ENCODE measurements around the gene SH2D4B. TPM values are rescaled to one million over a fixed set of nuclear protein-coding genes. Genes with fewer than 3 reads are reported as not detected.

SH2D4B gene
- total and polyA plus RNA-seq, 2 experiments from 2014 or later = not detected

DNA sequence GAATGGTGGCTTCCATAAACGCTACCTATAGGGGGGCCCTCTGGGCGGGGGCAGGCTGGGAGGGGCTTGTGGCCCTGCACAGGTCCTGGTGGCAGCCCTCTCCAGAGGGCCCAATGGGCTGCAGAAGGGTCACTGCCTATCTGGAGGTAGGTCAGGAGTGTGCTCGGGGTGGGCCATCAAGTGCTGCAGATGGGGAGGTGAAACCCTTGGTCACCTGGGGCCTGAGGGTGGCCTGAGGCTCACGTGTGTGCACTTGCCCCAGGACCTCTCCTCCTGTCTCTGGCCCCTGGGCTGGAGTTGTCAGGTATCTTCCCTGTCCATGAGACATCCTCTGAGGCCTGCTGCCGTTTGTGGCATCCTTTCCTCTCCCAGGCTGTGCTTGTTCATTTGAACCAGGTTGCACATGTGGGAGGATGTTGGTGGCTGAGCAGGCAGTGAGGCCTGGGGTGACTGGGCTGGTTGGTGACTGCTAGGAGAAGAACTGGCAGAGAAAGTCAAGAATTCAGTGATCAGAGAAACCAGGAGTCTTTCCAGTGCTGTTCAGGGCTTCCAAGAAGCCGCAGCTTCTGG is 21.1 kb upstream of the SH2D4B start:
- no peak for DNase-seq (ENCODE audit: low spot score)
- TF ChIP-seq, protein P1, sequence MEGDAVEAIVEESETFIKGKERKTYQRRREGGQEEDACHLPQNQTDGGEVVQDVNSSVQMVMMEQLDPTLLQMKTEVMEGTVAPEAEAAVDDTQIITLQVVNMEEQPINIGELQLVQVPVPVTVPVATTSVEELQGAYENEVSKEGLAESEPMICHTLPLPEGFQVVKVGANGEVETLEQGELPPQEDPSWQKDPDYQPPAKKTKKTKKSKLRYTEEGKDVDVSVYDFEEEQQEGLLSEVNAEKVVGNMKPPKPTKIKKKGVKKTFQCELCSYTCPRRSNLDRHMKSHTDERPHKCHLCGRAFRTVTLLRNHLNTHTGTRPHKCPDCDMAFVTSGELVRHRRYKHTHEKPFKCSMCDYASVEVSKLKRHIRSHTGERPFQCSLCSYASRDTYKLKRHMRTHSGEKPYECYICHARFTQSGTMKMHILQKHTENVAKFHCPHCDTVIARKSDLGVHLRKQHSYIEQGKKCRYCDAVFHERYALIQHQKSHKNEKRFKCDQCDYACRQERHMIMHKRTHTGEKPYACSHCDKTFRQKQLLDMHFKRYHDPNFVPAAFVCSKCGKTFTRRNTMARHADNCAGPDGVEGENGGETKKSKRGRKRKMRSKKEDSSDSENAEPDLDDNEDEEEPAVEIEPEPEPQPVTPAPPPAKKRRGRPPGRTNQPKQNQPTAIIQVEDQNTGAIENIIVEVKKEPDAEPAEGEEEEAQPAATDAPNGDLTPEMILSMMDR (IDR thresholded peaks at IDR 0.05; ENCODE audit: poor library complexity) = no peak
- no peak for TF ChIP-seq EZH2 (IDR thresholded peaks at IDR 0.05; ENCODE audit: borderline replicate concordance)
- no peak for TF ChIP-seq EZH2phosphoT487 (IDR thresholded peaks at IDR 0.05; ENCODE audit: low read depth, severe bottlenecking, unreplicated experiment)
- H3K9me3 ChIP-seq (ENCODE audit: low read depth) = no peaks in the 10 kb centered on the region
- no peak overlapping the region for H2AFZ ChIP-seq
- H3K36me3 ChIP-seq (replicated peaks; ENCODE audit: insufficient read depth, low read depth) = peaks cover 11% of the 10 kb centered on the region
- no peak overlapping the region for H3K4me2 ChIP-seq
- H3K4me3 ChIP-seq = no peak overlapping the region
- 93% methylated on average over 6 of the region's 6 CpGs for WGBS (ENCODE audit: low lambda C conversion rate, missing lambda C conversion rate)
- H3K27ac ChIP-seq = no peak overlapping the region
- H4K20me1 ChIP-seq (ENCODE audit: insufficient read depth, poor library complexity, severe bottlenecking) = no peaks in the 10 kb centered on the region
- no peaks in the 10 kb centered on the region for H3K9me2 ChIP-seq (replicated peaks; ENCODE audit: insufficient read depth)
- H3K27me3 ChIP-seq = no peaks in the 10 kb centered on the region
- H3K79me2 ChIP-seq = no peaks in the 10 kb centered on the region
- no peaks in the 10 kb centered on the region for H3K4me1 ChIP-seq (ENCODE audit: insufficient read depth)

DNA sequence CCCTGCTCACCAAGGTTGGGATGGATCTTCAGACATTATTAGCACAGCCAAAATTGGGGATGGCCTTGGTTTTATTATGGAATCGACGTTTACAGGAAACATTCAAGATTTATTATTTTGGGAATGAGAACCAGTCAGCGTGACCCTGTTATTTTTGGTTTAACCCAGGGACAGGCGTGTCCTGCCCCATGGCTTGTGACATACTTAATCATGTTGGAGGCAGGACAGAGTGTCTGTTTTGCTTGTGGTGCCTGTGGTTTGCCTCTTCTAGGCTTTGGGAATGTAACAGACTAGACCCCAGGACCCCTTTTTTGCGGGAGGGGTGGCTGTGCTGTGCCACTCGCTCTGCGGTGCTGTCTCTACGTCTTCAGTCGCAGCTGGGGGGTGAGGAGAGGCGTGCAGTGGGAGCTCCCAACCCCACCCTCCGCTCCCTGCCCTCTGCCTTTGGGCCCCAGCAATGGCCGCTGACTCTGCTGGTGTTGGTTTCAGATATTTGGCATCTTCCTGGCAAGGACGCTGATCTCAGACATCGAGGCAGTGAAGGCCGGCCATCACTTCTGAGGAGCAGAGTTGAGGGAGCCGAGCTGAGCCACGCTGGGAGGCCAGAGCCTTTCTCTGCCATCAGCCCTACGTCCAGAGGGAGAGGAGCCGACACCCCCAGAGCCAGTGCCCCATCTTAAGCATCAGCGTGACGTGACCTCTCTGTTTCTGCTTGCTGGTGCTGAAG is 20.1 kb upstream of the SH2D4B start:
- H3K79me2 ChIP-seq = no peaks in the 10 kb centered on the region
- H3K36me3 ChIP-seq (replicated peaks; ENCODE audit: insufficient read depth, low read depth) = peaks cover 11% of the 10 kb centered on the region
- no peaks in the 10 kb centered on the region for H4K20me1 ChIP-seq (ENCODE audit: insufficient read depth, poor library complexity, severe bottlenecking)
- TF ChIP-seq EZH2phosphoT487 (IDR thresholded peaks at IDR 0.05; ENCODE audit: low read depth, severe bottlenecking, unreplicated experiment) = no peak
- DNase-seq (ENCODE audit: low spot score) = no peak
- no peaks in the 10 kb centered on the region for H3K4me1 ChIP-seq (ENCODE audit: insufficient read depth)
- H3K4me2 ChIP-seq = no peak overlapping the region
- 97% methylated on average over 21 of the region's 21 CpGs for WGBS (ENCODE audit: low lambda C conversion rate, missing lambda C conversion rate)
- H3K27ac ChIP-seq = no peak overlapping the region
- no peak overlapping the region for H2AFZ ChIP-seq
- H3K9me2 ChIP-seq (replicated peaks; ENCODE audit: insufficient read depth) = no peaks in the 10 kb centered on the region
- H3K9me3 ChIP-seq (ENCODE audit: low read depth) = no peaks in the 10 kb centered on the region
- no peaks in the 10 kb centered on the region for H3K27me3 ChIP-seq
- no peak overlapping the region for H3K4me3 ChIP-seq

DNA sequence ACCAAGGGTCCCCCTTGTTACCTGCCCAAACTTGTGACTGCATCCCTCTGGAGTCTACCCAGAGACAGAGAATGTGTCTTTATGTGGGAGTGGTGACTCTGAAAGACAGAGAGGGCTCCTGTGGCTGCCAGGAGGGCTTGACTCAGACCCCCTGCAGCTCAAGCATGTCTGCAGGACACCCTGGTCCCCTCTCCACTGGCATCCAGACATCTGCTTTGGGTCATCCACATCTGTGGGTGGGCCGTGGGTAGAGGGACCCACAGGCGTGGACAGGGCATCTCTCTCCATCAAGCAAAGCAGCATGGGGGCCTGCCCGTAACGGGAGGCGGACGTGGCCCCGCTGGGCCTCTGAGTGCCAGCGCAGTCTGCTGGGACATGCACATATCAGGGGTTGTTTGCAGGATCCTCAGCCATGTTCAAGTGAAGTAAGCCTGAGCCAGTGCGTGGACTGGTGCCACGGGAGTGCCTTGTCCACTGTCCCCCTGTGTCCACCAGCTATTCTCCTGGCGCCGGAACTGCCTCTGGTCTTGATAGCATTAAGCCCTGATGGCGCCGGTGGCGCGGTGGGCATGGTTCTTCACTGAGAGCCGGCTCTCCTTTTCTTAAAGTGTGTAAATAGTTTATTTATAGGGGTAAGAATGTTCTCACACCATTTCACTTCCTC is 19.4 kb upstream of the SH2D4B start:
- H2AFZ ChIP-seq = no peak overlapping the region
- H3K9me2 ChIP-seq (replicated peaks; ENCODE audit: insufficient read depth) = no peaks in the 10 kb centered on the region
- no peak overlapping the region for H3K27ac ChIP-seq
- no peaks in the 10 kb centered on the region for H3K27me3 ChIP-seq
- H3K4me2 ChIP-seq = no peak overlapping the region
- peaks cover 11% of the 10 kb centered on the region for H3K36me3 ChIP-seq (replicated peaks; ENCODE audit: insufficient read depth, low read depth)
- H3K4me3 ChIP-seq = no peak overlapping the region
- H4K20me1 ChIP-seq (ENCODE audit: insufficient read depth, poor library complexity, severe bottlenecking) = no peaks in the 10 kb centered on the region
- TF ChIP-seq EZH2phosphoT487 (IDR thresholded peaks at IDR 0.05; ENCODE audit: low read depth, severe bottlenecking, unreplicated experiment) = no peak
- no peak for TF ChIP-seq EZH2 (IDR thresholded peaks at IDR 0.05; ENCODE audit: borderline replicate concordance)
- TF ChIP-seq, protein P1 (IDR thresholded peaks at IDR 0.05; ENCODE audit: poor library complexity) = no peak
- H3K79me2 ChIP-seq = no peaks in the 10 kb centered on the region
- no peak for DNase-seq (ENCODE audit: low spot score)
- no peaks in the 10 kb centered on the region for H3K4me1 ChIP-seq (ENCODE audit: insufficient read depth)
- WGBS (ENCODE audit: low lambda C conversion rate, missing lambda C conversion rate) = 92% methylated on average over 17 of the region's 17 CpGs
- H3K9me3 ChIP-seq (ENCODE audit: low read depth) = no peaks in the 10 kb centered on the region

DNA sequence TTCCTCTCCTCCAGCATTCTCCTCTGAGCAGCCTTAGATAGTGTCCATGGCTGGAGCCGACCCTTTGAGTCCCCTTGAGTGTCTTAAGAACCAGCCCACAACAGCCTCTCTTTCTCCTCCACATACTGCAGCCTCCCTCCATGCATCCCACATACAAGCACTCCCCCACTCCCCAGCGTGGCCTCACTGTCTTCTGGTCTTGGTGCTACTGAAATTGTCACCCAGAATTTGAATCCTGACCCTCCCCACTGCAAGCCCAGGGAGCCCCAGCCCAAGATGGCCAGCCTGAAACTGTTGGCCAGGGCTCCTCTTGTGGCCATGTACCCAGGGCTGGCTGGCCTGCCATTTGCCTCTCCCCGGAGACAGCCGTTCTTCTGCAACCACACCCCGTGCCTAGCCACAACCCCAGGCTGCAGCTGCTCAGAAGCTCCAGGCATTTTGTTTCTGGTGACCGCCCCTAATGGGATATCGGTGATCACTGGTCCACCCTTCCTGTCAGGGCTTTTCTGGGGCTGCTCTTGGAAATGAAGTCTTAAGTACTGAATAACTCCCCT is 18.8 kb upstream of the SH2D4B start:
- Histone ChIP-seq H3K4me1 (ENCODE audit: insufficient read depth) (no peaks in the 10 kb centered on the region), H3K27me3 (no peaks in the 10 kb centered on the region), H3K79me2 (no peaks in the 10 kb centered on the region), H4K20me1 (ENCODE audit: insufficient read depth, poor library complexity, severe bottlenecking) (no peaks in the 10 kb centered on the region), H3K27ac (no peak overlapping the region), H3K4me3 (no peak overlapping the region), H3K9me3 (ENCODE audit: low read depth) (no peaks in the 10 kb centered on the region), H2AFZ (no peak overlapping the region), H3K36me3 (replicated peaks; ENCODE audit: insufficient read depth, low read depth) (peaks cover 6% of the 10 kb centered on the region), H3K9me2 (replicated peaks; ENCODE audit: insufficient read depth) (no peaks in the 10 kb centered on the region), H3K4me2 (no peak overlapping the region)
- TF ChIP-seq, protein P1 (IDR thresholded peaks at IDR 0.05; ENCODE audit: poor library complexity) = no peak
- no peak for TF ChIP-seq EZH2phosphoT487 (IDR thresholded peaks at IDR 0.05; ENCODE audit: low read depth, severe bottlenecking, unreplicated experiment)
- TF ChIP-seq EZH2 (IDR thresholded peaks at IDR 0.05; ENCODE audit: borderline replicate concordance) = no peak
- no peak for DNase-seq (ENCODE audit: low spot score)
- 96% methylated on average over 7 of the region's 7 CpGs for WGBS (ENCODE audit: low lambda C conversion rate, missing lambda C conversion rate)

All from hepatocyte (in vitro differentiated cells).